ENCODE data around the gene BMERB1.
"Not testable (repeated sequence)": the region's sequence is repeated elsewhere in the genome, so short reads cannot be mapped to it uniquely, and the experiment has no call there.

Gene BMERB1

GRCh38 chr16:15403392-15403995 is 30.9 kb upstream of the BMERB1 start:
- TF ChIP-seq POLR2A (IDR thresholded peaks at IDR 0.05; ENCODE audit: low read depth, low read length) = no peak
- no peak for TF ChIP-seq POU2F2 (IDR thresholded peaks at IDR 0.05; ENCODE audit: low read depth, low read length)
- no peak for TF ChIP-seq POLR2AphosphoS5 (IDR thresholded peaks at IDR 0.05; ENCODE audit: low read depth, low read length)
- TF ChIP-seq SPI1 (IDR thresholded peaks at IDR 0.05; ENCODE audit: low read depth, low read length) = no peak
- TF ChIP-seq PAX5 (IDR thresholded peaks at IDR 0.05; ENCODE audit: insufficient read depth, low read length, severe bottlenecking) = no peak
- no peak for TF ChIP-seq TAF1 (IDR thresholded peaks at IDR 0.05; ENCODE audit: low read depth, low read length)
- no peak for FAIRE-seq
- no peak for DNase-seq (ENCODE audit: insufficient read length, low spot score)

DNA sequence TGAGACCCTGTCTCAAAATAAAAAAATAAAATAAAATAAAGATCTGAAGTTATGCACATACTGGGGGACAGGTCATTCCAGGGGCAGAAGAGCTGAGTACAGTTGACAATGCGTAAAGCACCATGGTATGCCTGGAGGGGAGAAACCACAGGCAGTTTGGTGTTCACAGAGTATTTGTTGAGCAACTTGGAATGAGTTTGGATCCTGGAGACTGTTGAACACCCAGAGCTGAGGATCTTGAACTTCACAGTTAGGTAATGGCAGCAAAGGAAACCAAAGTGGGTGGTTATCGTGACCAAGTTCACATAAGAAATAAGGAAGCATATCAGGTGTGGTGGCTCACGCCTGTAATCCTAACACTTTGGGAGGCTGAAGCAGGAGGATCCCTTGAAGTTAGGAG is 30.3 kb upstream of the BMERB1 start:
- not testable (repeated sequence) for DNase-seq (ENCODE audit: insufficient read length, low spot score); FAIRE-seq

DNA sequence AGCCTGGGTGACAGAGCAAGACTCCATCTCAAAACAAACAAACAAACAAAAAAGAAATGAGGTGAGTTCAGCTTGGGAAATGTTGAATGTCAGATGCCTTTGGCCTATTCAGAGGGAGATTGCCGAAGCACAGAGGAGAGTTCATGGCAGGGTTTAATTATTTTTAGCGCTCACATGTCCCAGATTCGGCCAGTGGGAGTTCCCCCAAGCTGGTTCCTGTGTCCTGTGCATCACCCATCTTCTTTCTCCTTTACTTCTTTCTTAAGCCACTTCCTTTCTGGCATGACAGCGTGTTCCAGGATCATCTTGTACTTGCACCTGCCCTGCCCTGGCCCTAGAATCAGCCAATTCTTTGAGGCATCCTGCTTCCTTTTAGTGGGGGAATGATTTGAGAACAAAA is 29.6 kb upstream of the BMERB1 start:
- FAIRE-seq (no peak), DNase-seq (ENCODE audit: insufficient read length, low spot score) (no peak)
- TF ChIP-seq TAF1 (IDR thresholded peaks at IDR 0.05; ENCODE audit: low read depth, low read length) (no peak), POLR2A (IDR thresholded peaks at IDR 0.05; ENCODE audit: low read depth, low read length) (no peak), POU2F2 (IDR thresholded peaks at IDR 0.05; ENCODE audit: low read depth, low read length) (no peak), POLR2AphosphoS5 (IDR thresholded peaks at IDR 0.05; ENCODE audit: low read depth, low read length) (no peak), SPI1 (IDR thresholded peaks at IDR 0.05; ENCODE audit: low read depth, low read length) (no peak), PAX5 (IDR thresholded peaks at IDR 0.05; ENCODE audit: insufficient read depth, low read length, severe bottlenecking) (no peak)

GRCh38 chr16:15407756-15408155 is 26.6 kb upstream of the BMERB1 start:
- DNase-seq (ENCODE audit: insufficient read length, low spot score); FAIRE-seq: not testable (repeated sequence)

DNA sequence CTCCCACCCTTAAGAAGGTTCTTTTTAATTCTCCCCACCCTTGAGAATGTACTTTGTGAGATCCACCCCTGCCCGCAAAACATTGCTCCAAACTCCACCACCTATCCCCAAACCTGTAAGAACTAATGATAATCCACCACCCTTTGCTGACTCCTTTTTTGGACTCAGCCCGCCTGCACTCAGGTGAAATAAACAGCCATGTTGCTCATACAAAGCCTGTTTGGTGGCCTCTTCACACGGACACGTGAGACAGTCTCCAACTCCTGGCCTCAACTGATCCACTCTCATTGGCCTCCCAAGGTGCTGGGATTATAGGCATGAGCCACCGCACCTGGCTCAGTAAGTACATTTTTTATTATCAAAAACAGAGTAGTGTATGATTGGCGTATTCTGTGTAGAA is 24.9 kb upstream of the BMERB1 start:
- FAIRE-seq; DNase-seq (ENCODE audit: insufficient read length, low spot score): not testable (repeated sequence)

DNA sequence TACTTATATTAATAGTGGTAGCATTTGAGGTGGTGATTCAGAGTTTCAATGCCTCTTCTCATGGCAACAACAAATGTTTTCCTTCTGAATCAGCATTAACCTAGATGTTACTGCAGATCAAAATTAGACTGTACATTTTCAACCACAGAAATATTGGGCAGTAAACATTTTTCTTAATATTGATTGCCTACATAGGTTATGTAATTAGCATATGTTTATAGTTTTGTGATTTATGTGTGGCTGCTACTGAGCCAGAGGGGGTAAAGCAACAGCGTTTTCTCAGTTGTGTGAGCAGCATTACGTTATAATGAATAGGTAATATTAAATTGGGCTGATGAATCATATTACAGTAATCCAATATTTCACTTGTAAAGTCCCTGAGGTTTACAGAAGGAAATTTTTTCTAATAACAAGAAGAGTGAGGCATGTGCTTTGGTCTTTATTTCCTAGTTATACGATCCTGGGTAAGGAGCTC is 18.8 kb upstream of the BMERB1 start:
- TF ChIP-seq SPI1 (IDR thresholded peaks at IDR 0.05; ENCODE audit: low read depth, low read length) (no peak), TAF1 (IDR thresholded peaks at IDR 0.05; ENCODE audit: low read depth, low read length) (no peak)
- DNase-seq (ENCODE audit: insufficient read length, low spot score) = no peak
- FAIRE-seq = no peak

- DNase-seq (ENCODE audit: insufficient read length, low spot score) = no peak
- TF ChIP-seq PAX5 (IDR thresholded peaks at IDR 0.05; ENCODE audit: insufficient read depth, low read length, severe bottlenecking) (no peak), POLR2AphosphoS5 (IDR thresholded peaks at IDR 0.05; ENCODE audit: low read depth, low read length) (no peak), POU2F2 (IDR thresholded peaks at IDR 0.05; ENCODE audit: low read depth, low read length) (no peak), POLR2A (IDR thresholded peaks at IDR 0.05; ENCODE audit: low read depth, low read length) (no peak), SPI1 (IDR thresholded peaks at IDR 0.05; ENCODE audit: low read depth, low read length) (no peak), TAF1 (IDR thresholded peaks at IDR 0.05; ENCODE audit: low read depth, low read length) (no peak)
- no peak for FAIRE-seq
These were observed 17.2 kb upstream of the BMERB1 start for GRCh38 chr16:15417197-15417596.

DNA sequence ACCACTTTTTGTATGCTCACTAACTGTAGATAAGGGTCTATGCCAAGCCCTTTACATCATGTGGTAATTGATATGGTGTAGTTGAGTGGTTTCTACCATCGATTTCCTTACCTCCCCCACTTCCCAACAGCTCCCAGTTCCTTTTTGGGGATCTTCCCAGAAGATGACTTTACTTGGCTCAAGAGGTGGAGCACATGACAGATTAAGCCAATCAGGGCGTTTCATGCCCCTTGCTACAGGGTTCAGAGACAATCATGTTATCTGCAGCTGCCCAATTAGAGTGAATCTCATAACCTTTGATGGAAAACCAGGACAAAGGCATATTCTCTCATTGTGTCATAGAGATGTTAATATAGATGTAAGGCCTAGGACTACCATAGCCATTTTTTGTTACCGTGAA is 16.2 kb upstream of the BMERB1 start:
- DNase-seq (ENCODE audit: insufficient read length, low spot score) (no peak), FAIRE-seq (no peak)
- TF ChIP-seq POLR2AphosphoS5 (IDR thresholded peaks at IDR 0.05; ENCODE audit: low read depth, low read length) = no peak

DNA sequence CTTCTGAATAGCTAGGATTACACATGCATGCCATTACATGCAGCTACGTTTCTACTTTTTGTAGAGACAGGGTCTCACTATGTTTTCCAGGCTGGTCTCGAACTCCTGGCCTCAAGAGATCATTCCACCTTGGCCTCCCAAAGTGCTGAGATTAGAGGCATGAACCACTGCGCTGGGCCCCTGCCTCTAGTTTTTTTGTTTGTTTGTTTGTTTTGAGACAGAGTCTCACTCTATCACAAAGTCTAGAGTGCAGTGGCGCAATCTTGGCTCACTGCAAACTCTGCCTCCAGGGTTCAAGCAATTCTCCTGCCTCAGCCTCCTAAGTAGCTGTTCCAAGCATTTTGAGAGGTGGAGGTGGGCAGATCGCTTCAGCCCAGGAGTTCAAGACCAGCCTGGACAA is 12.7 kb upstream of the BMERB1 start:
- not testable (repeated sequence) for FAIRE-seq; DNase-seq (ENCODE audit: insufficient read length, low spot score)

DNA sequence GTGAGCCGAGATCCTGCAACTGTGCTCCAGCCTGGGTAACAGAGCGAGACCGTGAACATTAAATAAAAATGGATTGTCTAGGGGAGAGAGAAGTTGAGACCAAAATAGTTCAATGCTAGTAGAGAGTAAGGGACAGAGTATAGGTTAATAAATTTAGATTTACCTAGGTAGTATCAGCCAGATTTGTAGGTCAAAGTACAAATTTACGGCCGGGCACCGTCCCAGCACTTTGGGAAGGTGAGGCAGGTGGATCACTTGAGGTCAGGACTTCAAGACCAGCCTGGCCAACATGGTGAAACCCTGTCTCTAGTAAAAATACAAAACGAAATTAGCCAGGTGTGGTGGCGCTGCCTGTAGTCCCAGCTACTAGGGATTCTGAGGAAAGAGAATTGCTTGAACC is 12.2 kb upstream of the BMERB1 start:
- DNase-seq (ENCODE audit: insufficient read length, low spot score) (no peak), FAIRE-seq (no peak)
- TF ChIP-seq POLR2AphosphoS5 (IDR thresholded peaks at IDR 0.05; ENCODE audit: low read depth, low read length) (no peak), POLR2A (IDR thresholded peaks at IDR 0.05; ENCODE audit: low read depth, low read length) (no peak), TAF1 (IDR thresholded peaks at IDR 0.05; ENCODE audit: low read depth, low read length) (no peak), PAX5 (IDR thresholded peaks at IDR 0.05; ENCODE audit: insufficient read depth, low read length, severe bottlenecking) (no peak), POU2F2 (IDR thresholded peaks at IDR 0.05; ENCODE audit: low read depth, low read length) (no peak), SPI1 (IDR thresholded peaks at IDR 0.05; ENCODE audit: low read depth, low read length) (no peak)

GRCh38 chr16:15425861-15426260 is 8.5 kb upstream of the BMERB1 start:
- no peak for TF ChIP-seq SPI1 (IDR thresholded peaks at IDR 0.05; ENCODE audit: low read depth, low read length)
- TF ChIP-seq PAX5 (IDR thresholded peaks at IDR 0.05; ENCODE audit: insufficient read depth, low read length, severe bottlenecking) = no peak
- no peak for TF ChIP-seq POLR2AphosphoS5 (IDR thresholded peaks at IDR 0.05; ENCODE audit: low read depth, low read length)
- TF ChIP-seq TAF1 (IDR thresholded peaks at IDR 0.05; ENCODE audit: low read depth, low read length) = no peak
- TF ChIP-seq POLR2A (IDR thresholded peaks at IDR 0.05; ENCODE audit: low read depth, low read length) = no peak
- no peak for TF ChIP-seq POU2F2 (IDR thresholded peaks at IDR 0.05; ENCODE audit: low read depth, low read length)
- DNase-seq (ENCODE audit: insufficient read length, low spot score) = no peak
- no peak for FAIRE-seq

- no peak for DNase-seq (ENCODE audit: insufficient read length, low spot score)
- TF ChIP-seq PAX5 (IDR thresholded peaks at IDR 0.05; ENCODE audit: insufficient read depth, low read length, severe bottlenecking) (no peak), POLR2AphosphoS5 (IDR thresholded peaks at IDR 0.05; ENCODE audit: low read depth, low read length) (no peak), SPI1 (IDR thresholded peaks at IDR 0.05; ENCODE audit: low read depth, low read length) (no peak), TAF1 (IDR thresholded peaks at IDR 0.05; ENCODE audit: low read depth, low read length) (no peak), POLR2A (IDR thresholded peaks at IDR 0.05; ENCODE audit: low read depth, low read length) (no peak), POU2F2 (IDR thresholded peaks at IDR 0.05; ENCODE audit: low read depth, low read length) (no peak)
- no peak for FAIRE-seq
These were observed 7.6 kb upstream of the BMERB1 start for GRCh38 chr16:15426796-15427195.

Data from GM12891 (cell line).